ENCODE data around the gene CMPK2.
A peak's percentile ranks its signal among the peaks of the same experiment; 100 is the strongest.

DNA sequence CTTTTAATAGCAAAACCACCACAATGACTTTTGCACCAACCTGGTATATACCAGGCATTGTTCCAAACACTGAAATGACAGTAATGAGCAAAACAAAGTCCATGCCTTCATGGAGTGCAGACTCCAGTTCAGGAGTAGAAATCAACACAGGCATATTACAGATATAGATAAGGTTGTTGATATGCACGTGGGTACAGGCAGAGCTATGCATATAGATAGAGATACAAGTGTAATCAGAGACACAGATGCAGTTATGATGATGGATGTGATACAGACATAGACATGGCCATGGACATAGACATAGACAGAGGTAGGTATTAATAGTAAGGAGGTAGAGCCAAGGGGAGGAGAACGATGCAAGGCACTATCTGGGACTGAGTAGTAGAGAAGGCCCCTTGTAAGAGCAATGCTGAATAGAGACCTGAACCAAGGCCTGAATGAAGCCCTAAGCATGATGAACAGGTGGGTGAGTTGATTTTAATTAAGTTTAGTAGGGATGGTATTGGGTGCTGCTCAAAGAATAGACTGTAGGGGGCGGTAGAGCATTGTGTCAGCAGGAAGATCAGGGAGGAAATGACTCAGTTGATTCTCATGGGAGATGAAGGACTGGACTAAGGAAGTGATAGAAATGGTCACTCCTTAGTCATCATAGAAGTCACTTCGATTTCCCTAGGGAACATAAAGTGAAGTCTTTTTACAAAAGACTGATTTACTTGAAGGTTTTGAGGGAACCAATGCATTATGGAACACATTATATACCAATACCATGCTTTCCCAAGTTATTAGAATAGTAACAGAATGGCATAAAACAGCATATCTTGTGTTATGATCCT lies 39.4 kb downstream of the CMPK2 start:
- TF ChIP-seq, protein P1, sequence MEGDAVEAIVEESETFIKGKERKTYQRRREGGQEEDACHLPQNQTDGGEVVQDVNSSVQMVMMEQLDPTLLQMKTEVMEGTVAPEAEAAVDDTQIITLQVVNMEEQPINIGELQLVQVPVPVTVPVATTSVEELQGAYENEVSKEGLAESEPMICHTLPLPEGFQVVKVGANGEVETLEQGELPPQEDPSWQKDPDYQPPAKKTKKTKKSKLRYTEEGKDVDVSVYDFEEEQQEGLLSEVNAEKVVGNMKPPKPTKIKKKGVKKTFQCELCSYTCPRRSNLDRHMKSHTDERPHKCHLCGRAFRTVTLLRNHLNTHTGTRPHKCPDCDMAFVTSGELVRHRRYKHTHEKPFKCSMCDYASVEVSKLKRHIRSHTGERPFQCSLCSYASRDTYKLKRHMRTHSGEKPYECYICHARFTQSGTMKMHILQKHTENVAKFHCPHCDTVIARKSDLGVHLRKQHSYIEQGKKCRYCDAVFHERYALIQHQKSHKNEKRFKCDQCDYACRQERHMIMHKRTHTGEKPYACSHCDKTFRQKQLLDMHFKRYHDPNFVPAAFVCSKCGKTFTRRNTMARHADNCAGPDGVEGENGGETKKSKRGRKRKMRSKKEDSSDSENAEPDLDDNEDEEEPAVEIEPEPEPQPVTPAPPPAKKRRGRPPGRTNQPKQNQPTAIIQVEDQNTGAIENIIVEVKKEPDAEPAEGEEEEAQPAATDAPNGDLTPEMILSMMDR (conservative IDR thresholded peaks at IDR 0.05 in 1 of 2, IDR thresholded peaks at IDR 0.05 in 1 of 2; ENCODE audit: extremely low read depth in 1 of 2, insufficient read depth in 1 of 2, low read depth in 1 of 2, low read length in 2 of 2) = peak; percentile 60 to 61
- TF ChIP-seq EZH2 (IDR thresholded peaks at IDR 0.05; ENCODE audit: borderline replicate concordance, low read length) = no peak

Data from mammary epithelial cell (primary cell).